Mesendoderm (in vitro differentiated cells): ENCODE measurements around the gene MPDZ.
A peak's percentile ranks its signal among the peaks of the same experiment; 100 is the strongest.

Experiments used
- DNase-seq: peaks from one replicate; pipeline ENCODE4 v3.0.0; 2013
- H2AK5ac ChIP-seq: 2 replicates; pipeline ENCODE4 v1.6.1; 2013; ENCODE audit warnings: low read length, inconsistent platforms
- H2BK120ac ChIP-seq: 2 replicates; pipeline ENCODE4 v1.6.1; 2013; ENCODE audit warnings: low read depth, mild to moderate bottlenecking, low read length, moderate library complexity, mixed read lengths
- H2BK15ac ChIP-seq: replicated peaks from 2 replicates; pipeline ENCODE4 v1.6.1; 2013; ENCODE audit warnings: low read depth, mild to moderate bottlenecking, moderate library complexity
- H2BK5ac ChIP-seq: 2 replicates; pipeline ENCODE4 v1.6.1; 2013; ENCODE audit warnings: low read length, inconsistent platforms
- H3K18ac ChIP-seq: 2 replicates; pipeline ENCODE4 v1.6.1; 2013; ENCODE audit warnings: mild to moderate bottlenecking, low read length, mixed read lengths
- H3K23ac ChIP-seq: one replicate; pipeline ENCODE4 v1.6.1; 2013; ENCODE audit warnings: low read length
- H3K27ac ChIP-seq: 2 replicates; pipeline ENCODE4 v1.5.1; 2013; ENCODE audit warnings: low read depth, mild to moderate bottlenecking, inconsistent platforms, low read length, moderate library complexity
- H3K27me3 ChIP-seq: 2 replicates; pipeline ENCODE4 v1.6.1; 2013; ENCODE audit warnings: low read length, control low read depth, mild to moderate bottlenecking, inconsistent platforms; ENCODE audit not compliant: insufficient read depth, poor library complexity
- H3K36me3 ChIP-seq: 2 replicates; pipeline ENCODE4 v1.6.1; 2013; ENCODE audit warnings: low read length, inconsistent platforms; ENCODE audit not compliant: control insufficient read depth, insufficient read depth
- H3K4ac ChIP-seq: one replicate; pipeline ENCODE4 v1.6.1; 2013; ENCODE audit warnings: low read depth, mild to moderate bottlenecking, low read length, moderate library complexity
- H3K4me1 ChIP-seq: 2 replicates; pipeline ENCODE4 v1.6.1; 2013; ENCODE audit warnings: low read depth, low read length, inconsistent platforms; ENCODE audit not compliant: control insufficient read depth
- H3K4me2 ChIP-seq: 2 replicates; pipeline ENCODE4 v1.6.1; 2013; ENCODE audit warnings: low read length
- H3K4me3 ChIP-seq: 2 replicates; pipeline ENCODE4 v1.5.1; 2013; ENCODE audit warnings: mild to moderate bottlenecking, low read length
- H3K56ac ChIP-seq: one replicate; pipeline ENCODE4 v1.6.1; 2013; ENCODE audit warnings: low read length
- H3K79me1 ChIP-seq: 2 replicates; pipeline ENCODE4 v1.6.1; 2013; ENCODE audit warnings: low read length, inconsistent platforms
- H3K79me2 ChIP-seq: 2 replicates; pipeline ENCODE4 v1.6.1; 2013; ENCODE audit warnings: mild to moderate bottlenecking, low read length; ENCODE audit not compliant: control insufficient read depth, insufficient read depth
- H3K9ac ChIP-seq: 2 replicates; pipeline ENCODE4 v1.6.1; 2013; ENCODE audit warnings: low read length, inconsistent platforms
- H4K5ac ChIP-seq: one replicate; pipeline ENCODE4 v1.6.1; 2013; ENCODE audit warnings: low read length
- H4K8ac ChIP-seq: one replicate; pipeline ENCODE4 v1.6.1; 2013; ENCODE audit warnings: low read depth, mild to moderate bottlenecking, control low read depth, low read length, moderate library complexity
- WGBS: extraction: QIAGEN DNeasy Blood & Tissue Kit; methylation state at CpG from one replicate; pipeline ENCODE4 v1.1.7; 2013; ENCODE audit warnings: low lambda C conversion rate, missing lambda C conversion rate; ENCODE audit not compliant: insufficient coverage; ENCODE audit errors: extremely low coverage; 5-methylcytosine and 5-hydroxymethylcytosine counted together

The MPDZ gene

GRCh38 chr9:13100914-13101572, 178.4 kb downstream of the MPDZ start:
- Histone ChIP-seq H3K79me1 (no peaks in the 10 kb centered on the region), H3K79me2 (no peaks in the 10 kb centered on the region), H3K4me3 (no peak overlapping the region), H3K4me2 (no peak overlapping the region), H4K5ac (no peak overlapping the region), H3K27me3 (no peaks in the 10 kb centered on the region), H3K23ac (no peak overlapping the region), H3K56ac (no peak overlapping the region), H3K18ac (no peak overlapping the region), H3K27ac (no peak overlapping the region), H3K9ac (no peak overlapping the region), H2BK120ac (no peak overlapping the region), H3K4ac (no peak overlapping the region), H3K4me1 (no peaks in the 10 kb centered on the region), H2BK15ac (no peak overlapping the region), H2BK5ac (no peak overlapping the region), H3K36me3 (no peaks in the 10 kb centered on the region), H4K8ac (no peak overlapping the region), H2AK5ac (no peak overlapping the region)
- no peak for DNase-seq
- WGBS: 100% methylated on average over 1 of the region's 1 CpG

- no peak overlapping the region for H3K27ac ChIP-seq
- WGBS: no CpG with 5 or more reads among the region's 2 CpGs
- no peak overlapping the region for H2AK5ac ChIP-seq
- H2BK120ac ChIP-seq: no peak overlapping the region
- no peak overlapping the region for H3K4me2 ChIP-seq
- H3K56ac ChIP-seq: no peak overlapping the region
- DNase-seq: no peak
- H2BK5ac ChIP-seq: no peak overlapping the region
- no peak overlapping the region for H3K9ac ChIP-seq
- H3K4me1 ChIP-seq: no peaks in the 10 kb centered on the region
- H3K18ac ChIP-seq: no peak overlapping the region
- H3K79me2 ChIP-seq: no peaks in the 10 kb centered on the region
- H2BK15ac ChIP-seq: no peak overlapping the region
- H3K4ac ChIP-seq: no peak overlapping the region
- no peaks in the 10 kb centered on the region for H3K36me3 ChIP-seq
- H4K5ac ChIP-seq: no peak overlapping the region
- H3K27me3 ChIP-seq: no peaks in the 10 kb centered on the region
- H3K4me3 ChIP-seq: no peak overlapping the region
- no peak overlapping the region for H3K23ac ChIP-seq
- no peak overlapping the region for H4K8ac ChIP-seq
- H3K79me1 ChIP-seq: no peaks in the 10 kb centered on the region
Measured at GRCh38 chr9:13095056-13095455, 184.4 kb downstream of the MPDZ start.

DNA sequence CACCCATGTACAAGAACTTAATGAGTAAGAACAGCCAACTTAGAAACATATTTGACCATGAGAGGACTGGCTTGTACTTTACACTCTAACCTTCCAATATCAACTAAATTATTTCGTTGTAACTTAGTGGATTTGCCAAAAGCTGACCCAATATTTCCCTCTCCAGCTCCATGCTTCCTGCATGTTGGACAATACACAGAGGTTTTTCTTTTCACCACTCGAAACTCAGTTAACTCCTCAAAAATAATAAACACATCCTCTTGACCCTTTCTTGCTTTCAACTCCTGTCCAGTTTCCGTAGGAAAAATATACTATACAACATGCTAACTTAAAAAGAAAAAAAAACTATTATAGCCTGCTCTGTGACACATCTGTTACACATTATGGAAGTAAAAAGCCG, 188.9 kb downstream of the MPDZ start:
- no peak overlapping the region for H3K9ac ChIP-seq
- H3K79me2 ChIP-seq: no peaks in the 10 kb centered on the region
- H2BK5ac ChIP-seq: no peak overlapping the region
- no peak overlapping the region for H2AK5ac ChIP-seq
- H3K36me3 ChIP-seq: no peaks in the 10 kb centered on the region
- no peak overlapping the region for H3K4me3 ChIP-seq
- no peak overlapping the region for H4K5ac ChIP-seq
- no peaks in the 10 kb centered on the region for H3K27me3 ChIP-seq
- no peak overlapping the region for H2BK120ac ChIP-seq
- no CpG with 5 or more reads among the region's 4 CpGs for WGBS
- H3K27ac ChIP-seq: no peak overlapping the region
- H2BK15ac ChIP-seq: no peak overlapping the region
- no peak overlapping the region for H3K4me2 ChIP-seq
- DNase-seq: no peak
- H3K18ac ChIP-seq: no peak overlapping the region
- no peak overlapping the region for H3K56ac ChIP-seq
- H3K23ac ChIP-seq: no peak overlapping the region
- no peak overlapping the region for H4K8ac ChIP-seq
- H3K4me1 ChIP-seq: no peaks in the 10 kb centered on the region
- H3K4ac ChIP-seq: no peak overlapping the region
- H3K79me1 ChIP-seq: no peaks in the 10 kb centered on the region

GRCh38 chr9:13089666-13090065, 189.8 kb downstream of the MPDZ start:
- H3K36me3 ChIP-seq: no peaks in the 10 kb centered on the region
- no peaks in the 10 kb centered on the region for H3K79me1 ChIP-seq
- H2AK5ac ChIP-seq: no peak overlapping the region
- H2BK120ac ChIP-seq: no peak overlapping the region
- no peak overlapping the region for H3K4me3 ChIP-seq
- no peaks in the 10 kb centered on the region for H3K27me3 ChIP-seq
- H3K79me2 ChIP-seq: no peaks in the 10 kb centered on the region
- H3K56ac ChIP-seq: no peak overlapping the region
- no peak overlapping the region for H3K4me2 ChIP-seq
- H4K8ac ChIP-seq: no peak overlapping the region
- H3K9ac ChIP-seq: no peak overlapping the region
- H3K27ac ChIP-seq: no peak overlapping the region
- DNase-seq: no peak
- no peak overlapping the region for H3K18ac ChIP-seq
- no peak overlapping the region for H4K5ac ChIP-seq
- H3K4me1 ChIP-seq: no peaks in the 10 kb centered on the region
- H3K4ac ChIP-seq: no peak overlapping the region
- no peak overlapping the region for H2BK5ac ChIP-seq
- no peak overlapping the region for H3K23ac ChIP-seq
- no peak overlapping the region for H2BK15ac ChIP-seq

DNA sequence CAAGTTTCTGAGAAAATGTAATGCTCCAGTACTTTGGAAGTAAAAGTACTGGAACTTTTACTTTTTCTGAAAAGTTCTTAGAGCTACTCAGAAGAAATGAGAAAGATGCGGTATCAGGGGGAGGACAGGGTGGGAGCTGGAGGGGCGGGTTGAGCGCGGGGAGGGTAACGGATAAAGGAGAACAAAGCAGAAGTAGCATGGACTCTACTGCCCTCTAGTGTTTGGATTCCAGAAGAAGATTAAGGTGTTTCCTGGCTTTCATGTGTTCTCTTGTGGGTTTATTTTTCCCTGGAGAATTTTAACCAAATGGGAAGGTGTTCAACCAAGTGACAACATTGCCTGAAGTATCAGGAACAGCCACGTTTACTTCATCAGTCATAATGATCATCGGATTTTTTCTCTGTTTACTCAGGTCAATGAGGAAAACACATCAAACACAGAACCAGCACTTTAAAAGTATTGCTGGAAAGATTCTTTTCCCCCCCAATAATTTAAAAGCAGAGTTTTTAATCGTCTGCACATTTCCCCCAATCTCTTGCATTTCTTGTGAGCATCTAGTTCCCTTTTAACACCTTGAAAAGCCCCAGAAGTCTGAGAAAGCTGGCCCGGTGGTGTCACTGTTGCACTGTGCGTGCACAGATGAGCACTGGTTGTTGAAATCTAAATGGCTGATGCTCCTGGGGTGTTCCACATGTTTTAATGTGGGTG, 190.6 kb downstream of the MPDZ start:
- no peaks in the 10 kb centered on the region for H3K4me1 ChIP-seq
- H3K56ac ChIP-seq: no peak overlapping the region
- no peaks in the 10 kb centered on the region for H3K79me2 ChIP-seq
- H4K5ac ChIP-seq: no peak overlapping the region
- no peak overlapping the region for H2BK120ac ChIP-seq
- WGBS: no CpG with 5 or more reads among the region's 10 CpGs
- no peak overlapping the region for H3K23ac ChIP-seq
- no peak overlapping the region for H3K27ac ChIP-seq
- H4K8ac ChIP-seq: no peak overlapping the region
- DNase-seq: peak; percentile 82
- H3K79me1 ChIP-seq: no peaks in the 10 kb centered on the region
- H2AK5ac ChIP-seq: no peak overlapping the region
- H3K9ac ChIP-seq: no peak overlapping the region
- no peak overlapping the region for H2BK15ac ChIP-seq
- no peaks in the 10 kb centered on the region for H3K36me3 ChIP-seq
- H3K18ac ChIP-seq: no peak overlapping the region
- no peaks in the 10 kb centered on the region for H3K27me3 ChIP-seq
- H2BK5ac ChIP-seq: no peak overlapping the region
- H3K4me2 ChIP-seq: no peak overlapping the region
- no peak overlapping the region for H3K4me3 ChIP-seq
- no peak overlapping the region for H3K4ac ChIP-seq
